Fibroblast of gingiva (primary cell): Measurements from ENCODE around the gene MRM1.
"Not testable (repeated sequence)": the region's sequence is repeated elsewhere in the genome, so short reads cannot be mapped to it uniquely, and the experiment has no call there.

Experiments
- DNase-seq: peaks from one replicate; pipeline ENCODE4 v3.0.0-alpha.2; 2011; ENCODE audit warnings: low read depth

MRM1 gene

DNA sequence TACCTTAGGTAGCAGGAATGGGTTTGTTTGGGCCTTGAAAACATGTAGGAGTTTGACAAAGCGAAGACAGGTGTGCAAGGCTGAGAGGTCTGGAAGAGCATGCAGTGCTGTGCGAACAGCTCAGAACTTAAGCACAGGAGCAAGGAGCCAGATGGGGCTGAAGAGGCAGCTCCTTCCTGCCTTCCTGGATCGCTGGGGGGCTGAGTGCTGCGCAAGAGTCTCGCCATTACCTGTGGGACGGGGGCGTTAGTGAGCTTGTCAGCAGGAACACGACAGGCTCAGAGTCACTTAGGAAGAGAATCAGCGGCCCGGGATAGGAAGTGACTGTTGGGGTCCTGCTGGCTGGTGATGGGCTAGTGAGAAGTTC is 464 bp upstream of the MRM1 start:
- no peak for DNase-seq

DNA sequence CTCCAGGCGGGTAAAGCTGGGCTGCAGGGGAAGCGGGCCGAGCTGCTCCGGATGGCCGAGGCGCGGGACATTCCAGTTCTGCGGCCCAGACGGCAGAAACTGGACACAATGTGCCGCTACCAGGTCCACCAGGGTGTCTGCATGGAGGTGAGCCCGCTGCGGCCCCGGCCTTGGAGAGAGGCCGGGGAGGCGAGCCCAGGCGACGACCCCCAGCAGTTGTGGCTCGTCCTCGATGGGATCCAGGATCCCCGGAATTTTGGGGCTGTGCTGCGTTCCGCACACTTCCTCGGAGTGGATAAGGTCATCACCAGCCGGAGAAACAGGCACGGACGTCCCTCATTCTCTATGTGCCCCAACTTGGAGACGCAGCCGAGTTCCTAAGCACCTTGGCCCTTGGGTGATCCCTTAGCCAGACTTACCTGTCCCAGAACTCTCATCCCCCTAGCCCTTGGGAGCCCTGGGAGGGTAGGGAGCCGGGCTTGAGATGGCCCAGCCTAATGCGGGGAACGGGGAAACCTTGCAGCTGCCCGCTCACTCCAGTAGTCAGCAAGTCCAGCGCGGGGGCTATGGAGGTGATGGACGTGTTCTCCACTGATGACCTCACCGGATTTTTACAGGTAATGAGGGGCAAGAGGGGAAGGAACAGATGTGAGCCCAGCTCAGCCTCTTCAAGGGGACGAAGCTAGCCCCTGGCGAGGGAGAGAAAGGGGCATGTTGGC is 806 bp downstream of the MRM1 start:
- no peak for DNase-seq

DNA sequence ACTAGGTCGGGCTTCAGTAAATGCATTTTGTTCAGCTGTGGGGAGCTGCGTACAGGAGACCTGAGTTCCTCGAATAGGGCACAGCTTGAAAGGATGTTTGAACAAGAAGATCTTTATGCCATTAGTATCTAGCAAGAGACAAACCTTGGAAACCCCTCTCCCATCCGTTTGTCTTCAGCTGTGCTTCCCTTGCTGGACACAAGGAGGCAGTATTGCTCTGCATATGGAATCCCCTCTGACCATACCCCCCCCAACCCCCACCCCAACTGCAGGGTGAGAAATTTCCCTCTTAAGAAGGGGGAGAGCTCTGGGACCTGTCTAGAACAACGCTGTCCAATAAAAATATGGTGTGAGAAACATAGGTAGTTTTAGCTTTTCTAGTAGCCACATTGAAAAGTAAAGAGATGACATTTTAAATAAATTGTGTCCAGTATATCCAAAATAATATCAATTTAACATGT is 1.6 kb downstream of the MRM1 start:
- DNase-seq = peak; percentile 46

DNA sequence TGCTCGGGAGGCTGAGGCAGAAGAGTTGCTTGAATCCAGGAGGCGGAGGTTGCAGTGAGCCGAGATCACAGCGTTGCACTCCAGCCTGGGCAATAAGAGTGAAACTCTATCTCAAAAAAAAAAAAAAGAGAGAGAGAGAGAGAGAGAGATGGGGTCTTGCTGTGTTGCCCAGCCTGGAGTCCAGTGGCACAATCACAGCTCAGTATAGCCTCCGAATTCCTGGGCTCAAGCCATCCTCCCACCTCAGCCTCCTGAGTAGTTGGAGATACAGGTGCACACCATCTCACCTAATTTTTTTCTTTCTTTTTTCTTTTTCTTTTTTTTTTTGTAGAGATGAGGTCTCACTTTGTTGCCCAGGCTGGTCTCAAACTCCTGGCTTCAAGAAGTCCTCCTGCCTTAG is 3.6 kb downstream of the MRM1 start:
- not testable (repeated sequence) for DNase-seq

DNA sequence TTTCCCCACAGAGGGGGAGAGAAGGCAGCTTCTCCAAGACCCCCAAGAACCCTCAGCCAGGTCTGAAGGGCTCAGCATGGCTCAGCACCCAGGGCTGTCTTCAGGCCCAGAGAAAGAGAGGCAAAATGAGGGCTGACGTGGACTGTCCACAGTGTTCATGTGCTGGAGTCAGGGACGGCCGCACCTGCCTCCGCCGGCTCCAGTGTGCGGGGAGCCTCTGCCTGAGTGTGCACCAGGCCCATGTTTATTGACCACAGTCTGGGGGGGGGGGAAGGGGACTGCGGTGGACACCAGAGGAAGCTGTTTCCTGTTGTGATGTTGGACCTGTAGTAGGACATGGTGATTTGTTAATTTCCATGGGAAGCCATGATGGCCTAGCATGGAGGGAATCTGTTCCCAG is 6.9 kb downstream of the MRM1 start:
- no peak for DNase-seq

DNA sequence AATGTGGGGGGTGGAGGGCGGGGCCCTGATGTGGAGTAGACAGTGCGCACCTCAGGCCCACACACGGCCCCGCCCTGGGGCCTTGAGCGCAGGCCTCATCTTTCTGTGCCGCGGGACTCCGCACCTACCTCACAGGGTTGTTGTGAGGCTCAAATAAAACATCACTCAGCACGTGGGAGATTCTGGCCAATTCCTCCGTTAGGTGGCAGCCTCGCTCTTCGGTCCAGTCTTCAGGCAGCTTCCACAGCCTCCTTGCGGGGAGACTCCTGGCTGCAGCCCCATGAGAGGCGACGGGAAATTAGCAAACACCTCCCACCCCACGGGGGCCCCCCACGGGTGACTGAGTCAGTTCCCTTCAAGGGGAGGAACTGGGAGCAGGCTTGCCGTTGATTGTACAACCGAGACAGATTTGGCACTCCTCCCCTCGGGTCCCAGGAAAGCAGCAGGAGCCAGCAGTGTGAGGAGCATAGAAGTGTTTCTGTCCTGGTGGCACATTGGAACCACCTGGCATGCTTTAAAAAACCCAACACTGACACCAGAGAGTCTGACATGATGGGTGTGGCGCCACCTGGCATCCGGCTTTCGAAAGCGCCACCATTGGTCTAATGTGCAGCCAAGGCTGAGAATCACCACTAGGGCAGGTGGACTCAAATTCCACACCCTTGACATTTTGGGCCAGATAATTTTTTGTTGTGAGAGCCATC is 7.6 kb downstream of the MRM1 start:
- peak; percentile 56 for DNase-seq

DNA sequence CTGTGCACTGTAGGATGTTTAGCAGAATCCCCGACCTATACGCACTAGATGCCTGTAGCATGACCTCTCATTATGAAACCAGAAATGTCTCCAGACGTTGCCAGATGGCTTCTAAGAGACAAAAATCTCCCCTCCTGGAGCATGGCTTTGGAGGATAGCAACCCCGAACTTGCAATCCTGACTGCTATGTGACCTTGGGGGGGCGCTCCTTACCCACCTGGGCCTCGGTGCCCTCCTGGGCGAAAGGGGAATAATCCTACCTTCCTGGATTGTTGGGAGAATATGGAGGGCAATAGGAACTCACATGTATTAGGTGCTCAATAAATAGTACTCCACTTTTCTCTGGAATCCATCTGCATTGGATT is 8.1 kb downstream of the MRM1 start:
- DNase-seq = no peak

DNA sequence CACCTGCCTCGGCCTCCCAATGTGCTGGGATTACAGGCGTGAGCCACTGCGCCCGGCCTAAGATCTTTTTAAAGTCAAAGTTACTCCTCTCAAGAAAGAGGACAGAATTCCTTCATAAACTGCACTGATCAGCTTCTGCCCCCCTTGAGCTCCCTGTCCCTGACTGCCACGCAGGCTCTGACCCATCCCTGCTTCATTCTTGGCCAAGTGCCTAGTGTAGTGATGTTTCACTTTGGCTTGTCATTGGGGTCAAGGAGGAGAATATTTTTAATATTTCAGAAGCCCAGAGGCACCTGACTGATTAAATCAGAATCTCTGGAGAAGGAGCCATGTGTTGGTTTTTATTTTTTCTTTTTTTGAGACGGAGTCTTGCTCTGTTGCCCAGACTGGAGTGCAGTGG is 9.1 kb downstream of the MRM1 start:
- DNase-seq = no peak

DNA sequence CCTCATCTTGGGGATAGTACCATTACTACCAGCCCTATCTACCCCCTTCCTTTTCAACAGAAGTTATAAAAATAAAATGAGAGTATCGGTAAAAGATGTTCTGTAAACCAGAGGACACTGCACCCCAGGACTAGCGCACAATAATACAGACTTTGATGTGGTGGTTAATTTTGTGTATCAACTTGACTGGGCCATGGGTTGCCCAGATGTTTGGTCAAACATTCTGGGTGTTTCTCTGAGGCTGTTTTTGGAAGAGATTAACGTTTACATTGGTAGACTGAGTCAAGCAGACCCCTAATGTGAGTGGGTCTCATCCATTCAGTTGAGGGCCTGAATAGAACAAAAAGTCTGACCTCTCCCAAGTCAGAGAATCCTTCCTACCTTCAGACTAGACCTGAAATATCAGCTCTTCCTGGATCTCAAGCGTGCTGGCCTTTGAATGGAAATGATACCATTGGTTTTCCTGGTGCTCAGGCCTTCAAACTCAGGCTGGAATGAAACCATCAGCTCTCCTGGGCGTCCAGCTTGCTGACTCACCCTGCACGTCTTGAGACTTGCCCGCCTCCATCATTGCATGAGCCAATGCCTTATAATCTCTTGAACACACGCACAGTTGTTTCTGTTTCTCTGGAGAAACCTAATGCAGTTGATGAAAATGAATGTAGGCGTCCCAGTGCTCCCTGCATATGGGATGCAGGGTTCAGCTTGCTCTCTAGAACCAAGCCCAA is 10.1 kb downstream of the MRM1 start:
- DNase-seq = peak; percentile 71

DNA sequence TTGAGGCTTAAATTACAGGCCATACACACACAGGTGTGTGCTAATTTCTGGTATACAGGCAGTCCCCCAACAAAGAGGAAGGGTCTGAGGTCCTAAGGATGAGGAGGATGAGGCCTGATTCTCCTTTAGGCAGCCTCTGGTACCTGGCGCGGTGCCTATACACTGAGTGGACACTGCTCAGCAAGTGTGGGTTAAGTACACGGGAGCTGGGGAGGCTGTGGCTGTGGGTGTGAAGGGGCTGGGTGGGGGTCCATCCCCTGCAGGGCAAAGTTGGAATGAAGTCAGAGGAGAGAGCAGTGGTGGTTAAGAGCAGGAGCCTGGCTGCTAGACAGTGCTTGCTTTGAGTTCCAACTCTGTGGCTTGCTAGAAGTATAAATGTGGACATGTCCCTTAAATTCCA is 10.9 kb downstream of the MRM1 start:
- DNase-seq = no peak

DNA sequence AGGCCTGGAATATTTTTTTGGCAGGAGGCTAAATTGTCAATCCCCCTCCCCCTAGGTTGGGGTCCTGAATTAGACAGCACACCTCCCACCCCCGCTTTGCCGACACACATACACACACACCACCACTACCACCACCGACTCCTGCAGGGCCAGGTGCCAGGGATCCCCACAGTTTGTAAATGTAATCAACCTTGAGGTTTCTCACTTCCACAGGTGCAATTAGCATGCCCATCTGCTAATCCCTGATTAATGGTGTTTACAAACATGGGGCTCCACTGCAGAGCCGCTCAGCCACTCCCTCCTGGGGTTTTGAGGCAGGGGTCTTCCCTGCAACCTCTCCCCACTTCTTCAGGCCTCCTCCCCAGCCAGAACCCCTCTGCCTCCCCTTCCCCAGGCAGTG is 11.8 kb downstream of the MRM1 start:
- DNase-seq = no peak

DNA sequence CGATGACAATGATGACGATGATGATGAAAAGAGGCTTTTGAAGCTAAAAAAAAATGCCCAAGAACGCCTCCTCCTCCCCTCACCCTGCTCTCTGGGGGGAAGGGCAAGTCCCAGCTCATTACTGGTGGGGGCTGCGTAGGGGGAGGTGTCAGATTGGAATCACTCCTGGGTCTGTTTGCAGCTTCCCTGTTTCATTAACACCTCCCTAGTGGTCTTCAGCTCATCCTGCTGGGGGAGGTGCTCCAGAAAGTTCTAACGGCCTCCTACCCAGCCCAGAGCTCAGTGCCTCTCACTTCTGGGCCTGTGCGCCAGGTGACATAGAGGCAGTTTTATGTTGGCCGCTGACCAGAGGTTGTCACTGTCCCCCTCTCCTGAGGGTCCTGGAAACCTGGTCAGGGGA is 12.7 kb downstream of the MRM1 start:
- DNase-seq = no peak

DNA sequence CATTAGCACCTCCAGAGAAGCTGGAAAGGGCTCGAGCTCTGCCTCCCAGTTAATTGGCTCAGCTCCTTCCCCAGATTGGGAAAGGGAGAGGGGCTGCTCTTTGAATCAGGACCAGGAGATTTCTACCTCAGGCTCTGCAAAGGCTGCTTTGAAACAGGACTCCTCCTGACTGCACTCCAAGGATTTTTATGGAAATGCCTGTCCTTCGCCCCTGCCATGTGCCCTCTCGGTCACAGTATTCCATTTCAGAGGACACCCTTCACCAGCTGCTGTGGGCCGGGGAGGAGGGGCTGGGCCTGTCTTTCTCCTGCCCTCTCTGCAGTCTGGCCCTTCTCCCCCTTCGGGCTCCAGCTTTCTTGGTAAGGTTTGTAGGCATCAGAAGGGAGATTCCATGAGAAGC is 13.6 kb downstream of the MRM1 start:
- DNase-seq = no peak

DNA sequence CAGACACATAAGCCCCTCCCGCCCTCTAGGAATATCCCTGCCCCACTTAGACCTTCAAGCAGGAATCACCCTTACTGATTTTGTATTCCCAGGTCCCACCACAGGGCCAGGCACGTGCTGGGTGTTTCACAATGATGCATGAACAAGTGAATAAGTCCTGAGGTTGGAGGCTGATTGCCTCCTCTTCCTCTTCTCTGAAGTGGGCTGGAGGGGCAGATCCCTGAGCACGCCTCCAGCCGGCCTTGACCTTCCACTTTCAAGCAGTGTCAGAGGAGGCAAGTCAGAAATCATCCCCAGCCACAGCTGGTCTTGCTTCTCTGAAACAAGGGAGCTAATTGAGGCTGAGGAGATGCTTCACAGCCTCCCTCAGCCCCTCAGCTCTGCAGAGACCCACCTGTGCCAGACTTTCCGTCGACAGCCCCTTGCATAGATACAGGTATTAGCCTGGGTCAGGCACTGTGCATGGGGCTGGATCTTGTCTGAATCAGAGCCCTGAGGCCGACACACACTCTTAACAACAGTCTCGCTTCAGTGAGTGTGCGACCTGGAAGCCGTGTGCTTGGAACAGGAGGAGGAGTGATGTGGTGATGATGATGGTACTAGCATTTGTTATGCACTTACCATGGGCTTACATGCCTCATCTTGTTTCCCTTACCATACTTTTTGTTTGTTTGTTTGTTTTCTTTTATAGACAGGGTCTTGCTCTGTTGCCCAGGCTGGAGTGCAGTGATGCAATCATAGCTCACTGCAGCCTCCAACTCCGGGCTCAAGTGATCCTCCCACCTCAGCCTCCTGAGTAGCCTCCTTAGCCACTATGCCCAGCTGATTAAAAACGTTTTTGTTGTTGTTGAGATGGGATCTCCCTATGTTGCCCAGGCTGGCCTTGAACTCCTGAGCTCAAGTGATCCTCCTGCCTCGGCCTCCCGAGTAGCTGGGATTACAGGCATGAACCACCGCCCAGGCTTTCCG is 15.0 kb downstream of the MRM1 start:
- DNase-seq = no peak

DNA sequence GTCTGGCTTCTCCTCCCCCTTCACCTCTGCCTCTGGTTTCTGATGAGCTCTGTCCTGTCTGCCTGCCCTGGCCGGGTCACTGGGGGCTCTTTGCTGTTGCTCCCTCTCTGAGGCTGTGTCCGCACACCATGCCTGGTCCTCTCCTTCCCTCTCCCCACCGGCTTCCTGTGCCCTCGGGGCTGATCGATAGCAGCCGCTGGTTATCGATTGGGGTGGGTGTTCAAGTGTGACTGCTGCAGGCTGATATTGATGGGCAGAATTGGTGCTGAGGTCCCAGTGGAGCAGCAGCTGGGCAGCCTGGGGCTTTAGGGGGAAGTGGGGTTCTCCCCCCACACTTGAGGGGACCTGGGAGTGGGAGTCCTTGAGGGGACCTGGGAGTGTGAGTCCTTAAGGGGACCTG is 16.4 kb downstream of the MRM1 start:
- no peak for DNase-seq

DNA sequence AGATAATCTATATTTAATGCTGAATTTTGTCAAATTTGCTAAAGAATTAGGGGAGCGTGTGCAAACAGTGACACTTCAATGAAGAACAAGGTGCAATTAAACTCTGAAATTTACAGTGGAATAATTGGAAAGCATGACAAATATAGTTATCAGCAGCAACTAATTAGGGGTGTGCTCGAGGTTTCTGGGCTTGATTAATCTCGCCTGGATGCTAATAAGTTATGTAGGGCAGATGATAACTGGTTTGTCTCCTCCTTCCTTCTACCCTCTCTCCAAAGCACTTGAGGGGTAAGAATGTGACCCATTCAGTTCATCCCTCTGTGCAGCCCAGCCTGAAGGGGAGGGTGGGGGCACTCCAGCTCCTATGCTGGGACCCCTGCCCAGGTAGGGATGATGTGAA is 21.9 kb downstream of the MRM1 start:
- DNase-seq = no peak

DNA sequence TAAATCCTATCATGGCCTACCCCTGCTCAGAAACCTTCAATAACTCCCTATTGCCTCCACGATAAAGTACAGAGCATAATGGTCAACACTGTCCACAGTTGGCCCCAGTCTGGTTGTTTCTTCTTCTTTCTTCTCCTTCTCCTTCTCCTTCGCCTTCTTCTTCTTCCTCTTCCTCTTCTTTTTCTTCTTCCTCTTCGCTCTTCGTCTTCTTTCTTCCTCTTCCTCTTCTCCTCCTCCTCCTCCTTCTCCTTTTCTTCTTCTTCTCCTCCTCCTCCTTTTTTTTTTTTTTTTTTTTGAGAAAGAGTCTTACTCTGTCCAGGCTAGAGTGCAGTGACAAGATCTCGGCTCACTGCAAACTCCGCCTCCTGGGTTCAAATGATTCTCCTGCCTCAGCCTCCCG is 23.8 kb downstream of the MRM1 start:
- no peak for DNase-seq

DNA sequence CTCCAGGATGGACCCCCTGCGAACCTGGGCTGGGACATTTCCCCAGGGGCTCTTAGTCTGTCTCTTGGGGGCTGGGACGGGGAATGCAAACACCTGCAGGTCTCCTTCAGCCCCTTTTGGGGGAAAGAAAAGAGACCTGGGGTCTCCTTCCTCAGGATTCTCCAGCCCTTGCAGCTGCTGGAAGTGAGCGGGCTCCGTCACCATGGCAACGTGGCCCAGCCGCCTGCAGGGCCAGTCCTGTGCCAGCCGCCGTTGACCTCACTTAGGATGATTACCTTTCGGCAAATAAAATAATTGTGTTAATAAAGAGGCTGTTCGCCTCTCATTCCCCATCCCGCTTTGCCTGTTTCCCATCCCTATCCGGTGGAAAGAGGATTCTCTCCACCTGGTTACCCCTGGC is 25.7 kb downstream of the MRM1 start:
- no peak for DNase-seq

DNA sequence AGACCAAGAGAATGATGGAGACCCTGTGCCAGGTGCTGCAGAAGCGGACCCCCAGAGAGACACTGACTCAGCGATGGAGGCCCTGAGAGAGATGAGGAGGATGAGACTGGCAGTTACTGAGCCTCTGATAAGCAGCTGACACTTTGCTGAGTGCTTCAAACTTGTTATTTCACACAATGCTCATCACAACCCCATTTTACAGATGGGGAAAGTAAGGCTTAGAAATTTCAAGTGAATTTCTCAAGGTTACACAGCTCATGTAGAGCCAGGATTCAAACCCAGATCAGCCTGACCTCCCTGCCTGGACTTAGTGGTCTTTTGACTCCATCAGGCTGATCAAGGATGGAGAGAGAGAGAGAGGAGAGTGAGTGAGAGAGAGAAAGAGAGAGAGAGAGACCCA is 27.2 kb downstream of the MRM1 start:
- no peak for DNase-seq

DNA sequence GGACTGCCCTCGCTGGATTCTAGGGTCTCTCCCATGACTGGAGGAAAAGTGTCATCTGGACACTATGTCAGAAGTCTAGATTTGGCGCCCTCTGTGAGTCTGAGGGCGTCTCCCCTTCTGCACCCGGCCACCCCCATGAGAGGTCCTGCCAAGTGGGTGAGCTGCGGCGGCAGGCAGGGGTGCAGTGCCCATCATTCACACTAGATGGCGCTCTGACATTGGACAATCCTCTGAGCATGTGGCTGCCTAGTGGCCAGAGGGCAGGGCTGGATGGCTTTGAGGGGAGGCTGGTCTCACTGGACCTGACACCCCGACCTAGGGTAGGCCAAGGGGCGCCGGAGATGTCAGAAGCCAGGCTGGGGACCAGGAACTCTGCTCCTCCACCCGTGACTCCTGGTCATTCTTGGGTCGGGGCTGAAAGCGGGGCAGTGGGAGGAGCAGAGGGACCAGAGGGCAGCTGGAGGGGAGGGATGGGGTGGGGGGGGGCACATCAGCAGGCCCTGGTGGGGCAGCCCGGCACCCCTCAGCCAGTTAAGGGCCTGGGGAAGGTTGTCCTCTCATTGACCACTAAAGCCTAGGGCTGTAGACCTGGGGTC is 28.0 kb downstream of the MRM1 start:
- peak; percentile 46 for DNase-seq

DNA sequence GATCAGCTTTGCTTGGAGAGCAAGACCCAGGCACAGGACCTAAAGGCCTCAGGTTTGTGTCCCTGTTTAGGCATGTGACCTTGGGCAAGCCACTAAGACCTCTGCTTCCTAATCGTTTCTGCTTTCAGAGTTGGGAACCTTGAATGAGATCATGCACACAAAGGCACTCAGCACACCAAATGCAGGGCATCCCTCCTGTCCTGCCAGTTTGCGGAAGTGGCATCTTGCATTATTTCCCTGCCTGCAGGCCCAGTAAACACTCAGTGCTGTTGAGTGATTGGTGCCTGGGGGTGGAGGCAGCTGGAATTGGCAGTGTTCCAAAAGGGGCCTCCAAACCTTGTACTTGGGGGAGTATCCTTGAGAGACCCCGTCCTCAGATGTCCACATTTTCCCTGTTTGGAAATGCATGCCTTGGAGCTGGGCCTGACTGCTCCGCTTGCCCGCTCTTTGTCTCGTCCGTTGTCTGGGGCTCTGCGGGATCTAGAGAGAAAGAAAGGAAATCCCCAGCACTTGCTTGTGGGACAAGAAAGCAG is 28.7 kb downstream of the MRM1 start:
- no peak for DNase-seq

DNA sequence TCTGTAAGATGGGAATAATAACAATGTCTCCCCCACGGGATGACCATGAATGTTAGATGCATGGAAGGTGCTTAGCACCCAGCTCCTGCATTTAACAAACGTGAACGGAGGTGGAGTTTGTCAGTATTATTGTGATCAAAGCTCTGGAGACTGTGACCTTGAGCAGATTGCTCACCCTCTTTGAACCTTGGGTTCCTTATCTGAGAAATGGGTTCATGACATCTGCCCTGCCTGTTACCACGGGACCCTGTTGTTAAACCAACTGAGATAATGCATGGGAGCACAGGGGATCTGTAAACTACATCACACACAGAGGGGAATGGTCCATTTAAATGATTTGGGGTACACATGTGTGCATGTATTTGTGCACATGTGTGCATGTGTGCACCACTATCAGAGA is 29.6 kb downstream of the MRM1 start:
- DNase-seq = no peak
